ENCODE data around the gene SOCS1. TPM values are rescaled to one million over a fixed set of nuclear protein-coding genes. Genes with fewer than 3 reads are reported as not detected.

Gene SOCS1
- total RNA-seq, 2 experiments from 2014 or later: 146 to 152 TPM

Other genes with a start within 250 kb of the SOCS1 start
- gene TNP2, start 13.1 kb upstream of the SOCS1 start, total RNA-seq: not detected
- gene PRM3, start 17.4 kb upstream of the SOCS1 start, total RNA-seq: not detected
- gene PRM2, start 20.3 kb upstream of the SOCS1 start, total RNA-seq: not detected
- not detected for gene PRM1, start 25.1 kb upstream of the SOCS1 start, total RNA-seq
- 10 to 100 TPM; 68.9 to 69.9 TPM for gene RMI2, start 89.3 kb upstream of the SOCS1 start, total RNA-seq

Data from activated CD4-positive, alpha-beta memory T cell treated with anti-CD3 and anti-CD28 coated beads for 36 hours (primary cell).